Measurements from ENCODE around the gene SELENOI.

Gene SELENOI

GRCh38 chr2:26412091-26412673 is 66.2 kb downstream of the SELENOI start:
- no peak for DNase-seq

- DNase-seq, result no peak
Observed at GRCh38 chr2:26414311-26414710, 68.4 kb downstream of the SELENOI start.

- no peak for DNase-seq
Observed at GRCh38 chr2:26421961-26422360, 76.0 kb downstream of the SELENOI start.

GRCh38 chr2:26422947-26423629 is 77.1 kb downstream of the SELENOI start:
- DNase-seq, result no peak

- no peak for DNase-seq
Observed at GRCh38 chr2:26423750-26424149, 77.8 kb downstream of the SELENOI start.

- no peak for DNase-seq
Observed at GRCh38 chr2:26424221-26424620, 78.3 kb downstream of the SELENOI start.

GRCh38 chr2:26428846-26429245 is 82.9 kb downstream of the SELENOI start:
- no peak for DNase-seq

GRCh38 chr2:26429779-26430578 is 84.0 kb downstream of the SELENOI start:
- DNase-seq, result no peak

GRCh38 chr2:26430826-26431225 is 84.9 kb downstream of the SELENOI start:
- no peak for DNase-seq

- no peak for DNase-seq
Observed at GRCh38 chr2:26432363-26432762, 86.4 kb downstream of the SELENOI start.

GRCh38 chr2:26432859-26433258 is 86.9 kb downstream of the SELENOI start:
- DNase-seq, result no peak

- DNase-seq, result no peak
Observed at GRCh38 chr2:26435106-26435505, 89.2 kb downstream of the SELENOI start.

- no peak for DNase-seq
Observed at GRCh38 chr2:26438526-26438925, 92.6 kb downstream of the SELENOI start.

- DNase-seq, result no peak
Observed at GRCh38 chr2:26438926-26439325, 93.0 kb downstream of the SELENOI start.

- DNase-seq, result no peak
Observed at GRCh38 chr2:26442301-26442700, 96.4 kb downstream of the SELENOI start.

- no peak for DNase-seq
Observed at GRCh38 chr2:26442707-26443106, 96.8 kb downstream of the SELENOI start.

- DNase-seq, result no peak
Observed at GRCh38 chr2:26444236-26444635, 98.3 kb downstream of the SELENOI start.

All from midbrain (tissue), 1 donor.